HUES48 (cell line): Measurements from ENCODE around the gene HS3ST3B1.

ENCODE experiments used
- H3K27ac ChIP-seq: one replicate; pipeline ENCODE4 v1.7.0; 2013; ENCODE audit warnings: low read depth, low read length, inconsistent platforms
- H3K27me3 ChIP-seq: 2 replicates; pipeline ENCODE4 v1.6.1; 2013; ENCODE audit warnings: mild to moderate bottlenecking, low read length; ENCODE audit not compliant: control insufficient read depth, insufficient read depth
- H3K36me3 ChIP-seq: 2 replicates; pipeline ENCODE4 v1.6.1; 2013; ENCODE audit warnings: low read length; ENCODE audit not compliant: control insufficient read depth, insufficient read depth
- H3K4me1 ChIP-seq: 2 replicates; pipeline ENCODE4 v1.6.1; 2013; ENCODE audit warnings: mild to moderate bottlenecking, low read length; ENCODE audit not compliant: control insufficient read depth, insufficient read depth
- H3K4me3 ChIP-seq: 2 replicates; pipeline ENCODE4 v1.5.1; 2013; ENCODE audit warnings: mild to moderate bottlenecking, low read depth, low read length
- H3K9ac ChIP-seq: 2 replicates; pipeline ENCODE4 v1.6.1; 2013; ENCODE audit warnings: mild to moderate bottlenecking, low read depth, low read length, moderate library complexity
- H3K9me3 ChIP-seq: 2 replicates; pipeline ENCODE4 v1.6.1; 2013; ENCODE audit warnings: low read length; ENCODE audit not compliant: control insufficient read depth, insufficient read depth

HS3ST3B1 gene

DNA sequence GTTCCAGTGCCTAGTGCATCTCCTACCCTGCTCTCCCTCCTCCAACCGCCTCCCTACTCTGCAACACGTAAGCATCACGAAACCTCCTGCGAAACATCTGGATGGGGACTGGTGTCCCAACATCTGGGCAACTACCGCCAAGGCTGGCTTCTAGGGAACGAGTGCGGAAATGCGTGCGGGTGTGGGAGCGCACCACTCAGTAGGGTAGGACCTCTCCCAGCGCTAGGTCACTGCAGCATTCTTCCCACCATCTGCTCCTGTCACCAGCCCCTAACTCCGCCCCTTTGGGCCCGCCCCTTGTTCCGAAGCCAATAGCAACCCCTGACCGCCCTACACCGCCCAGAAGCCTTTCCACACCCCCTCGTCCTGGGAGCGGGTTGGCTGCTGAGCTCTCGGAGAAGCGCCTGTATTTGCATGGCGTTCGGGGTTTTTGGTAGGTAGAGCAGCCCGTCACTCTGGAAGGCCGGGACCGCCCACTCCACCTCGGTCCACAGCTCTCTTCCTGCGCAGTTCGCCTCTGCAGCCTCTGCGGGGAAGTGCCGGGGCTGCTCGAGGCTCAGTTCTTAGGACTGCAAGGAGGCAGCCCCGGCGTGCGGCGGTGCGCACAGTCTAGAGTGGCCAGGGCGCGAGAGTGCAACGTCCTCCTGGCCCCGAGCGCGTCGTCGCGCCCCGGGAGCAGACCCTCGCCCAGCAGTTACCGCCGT, at the start of gene HS3ST3B1:
Gene HS3ST3B1, plus strand, starts transcription at position 507 of the 704 bp plus-strand sequence. CDS start 438 bp downstream, outside the sequence.
- Histone ChIP-seq H3K27me3 (peaks cover 91% of the 10 kb centered on the region), H3K27ac (peak within 1 kb of the TSS; percentile 43), H3K9me3 (no peaks in the 10 kb centered on the region), H3K4me3 (peak within 1 kb of the TSS; percentile 77), H3K36me3 (no peaks in the 10 kb centered on the region), H3K9ac (peak within 1 kb of the TSS; percentile 32; the same call in 1 of the 2 replicates), H3K4me1 (peaks cover 48% of the 10 kb centered on the region)

DNA sequence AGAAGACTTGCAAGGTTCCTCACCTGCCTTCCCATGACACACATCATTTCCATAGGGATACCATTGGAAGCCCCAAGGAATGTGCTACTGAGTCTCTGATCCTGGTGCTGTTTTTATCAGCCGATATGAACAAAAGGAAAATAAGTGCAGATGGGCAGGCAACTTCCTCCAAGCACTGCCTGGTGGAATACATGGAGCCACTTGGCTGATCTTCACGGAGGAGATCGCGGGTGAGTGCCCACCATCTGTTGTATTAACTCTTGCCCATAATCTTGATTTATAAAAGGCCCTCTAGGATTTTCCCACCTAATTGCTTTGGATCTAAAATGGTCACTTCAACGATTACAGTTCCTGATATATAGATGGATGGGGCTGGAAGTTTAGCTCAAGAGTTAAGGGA, 39.5 kb upstream of the HS3ST3B1 start:
- no peaks in the 10 kb centered on the region for H3K4me1 ChIP-seq
- H3K36me3 ChIP-seq = no peaks in the 10 kb centered on the region
- H3K27ac ChIP-seq = no peak overlapping the region
- H3K9ac ChIP-seq = no peak overlapping the region
- no peaks in the 10 kb centered on the region for H3K9me3 ChIP-seq
- no peak overlapping the region for H3K4me3 ChIP-seq
- no peaks in the 10 kb centered on the region for H3K27me3 ChIP-seq

DNA sequence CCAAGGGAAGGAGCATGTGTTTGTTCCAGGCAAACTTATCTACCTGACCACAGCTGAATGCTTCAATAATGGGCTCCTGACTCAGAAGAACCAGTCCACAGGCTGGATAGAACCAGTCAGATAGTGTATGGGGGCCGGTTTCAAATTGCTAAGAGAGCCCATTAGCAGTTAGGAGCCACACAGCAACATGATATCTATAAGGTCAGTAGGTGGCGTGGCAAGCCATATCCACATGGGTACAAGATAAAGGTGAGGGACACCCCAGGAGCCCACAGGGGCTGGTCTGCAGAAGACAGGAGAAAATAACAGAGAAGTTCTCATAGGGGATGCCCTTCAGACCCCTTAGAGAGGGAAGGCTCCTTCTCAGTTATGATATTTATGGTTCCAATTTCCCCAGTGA, 32.6 kb upstream of the HS3ST3B1 start:
- Histone ChIP-seq H3K36me3 (no peaks in the 10 kb centered on the region), H3K4me1 (no peaks in the 10 kb centered on the region), H3K9me3 (no peaks in the 10 kb centered on the region), H3K9ac (no peak overlapping the region), H3K27me3 (no peaks in the 10 kb centered on the region), H3K4me3 (no peak overlapping the region), H3K27ac (no peak overlapping the region)

DNA sequence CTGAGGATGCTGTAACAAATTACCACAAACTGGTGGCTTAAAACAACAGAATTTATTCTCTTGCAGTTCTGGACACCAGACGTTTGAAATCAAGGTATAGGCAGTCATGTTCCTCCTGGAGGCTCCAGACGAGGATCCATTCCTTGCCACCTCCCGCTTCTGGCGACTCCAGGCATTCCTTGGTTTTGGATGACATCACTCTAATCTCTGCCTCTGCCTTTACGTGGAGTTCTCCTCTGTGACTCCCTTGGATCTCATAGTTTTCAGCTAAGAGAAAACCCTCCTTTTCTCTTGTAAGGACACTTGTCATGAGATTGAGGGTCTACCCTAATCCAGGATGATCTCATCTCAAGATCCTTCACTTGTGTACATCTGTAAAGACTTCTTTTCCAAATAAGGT, 31.4 kb upstream of the HS3ST3B1 start:
- Histone ChIP-seq H3K9me3 (no peaks in the 10 kb centered on the region), H3K27ac (no peak overlapping the region), H3K36me3 (no peaks in the 10 kb centered on the region), H3K4me3 (no peak overlapping the region), H3K9ac (no peak overlapping the region), H3K27me3 (no peaks in the 10 kb centered on the region), H3K4me1 (no peaks in the 10 kb centered on the region)

DNA sequence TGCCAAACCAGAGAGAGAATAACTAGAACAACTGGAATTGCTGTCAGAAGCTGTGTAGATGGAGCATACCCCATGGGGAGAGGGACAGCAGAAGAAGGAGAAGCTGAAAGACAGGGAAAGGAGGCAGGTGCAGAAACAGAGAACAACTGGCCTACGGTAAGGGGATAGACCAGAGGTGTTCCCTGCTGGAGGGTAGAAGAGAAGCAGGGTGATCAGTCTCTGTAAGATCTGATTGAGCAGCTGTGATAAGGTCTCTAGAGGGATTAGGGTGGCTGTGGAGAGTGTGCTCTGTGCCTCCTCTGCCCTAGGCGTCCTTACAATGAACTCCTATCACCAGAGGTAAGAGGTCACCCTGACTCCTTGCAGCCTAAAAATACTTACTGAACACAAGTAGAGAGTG, 30.4 kb upstream of the HS3ST3B1 start:
- Histone ChIP-seq H3K9me3 (no peaks in the 10 kb centered on the region), H3K4me3 (no peak overlapping the region), H3K9ac (no peak overlapping the region), H3K4me1 (no peaks in the 10 kb centered on the region), H3K27ac (no peak overlapping the region), H3K36me3 (no peaks in the 10 kb centered on the region), H3K27me3 (no peaks in the 10 kb centered on the region)

DNA sequence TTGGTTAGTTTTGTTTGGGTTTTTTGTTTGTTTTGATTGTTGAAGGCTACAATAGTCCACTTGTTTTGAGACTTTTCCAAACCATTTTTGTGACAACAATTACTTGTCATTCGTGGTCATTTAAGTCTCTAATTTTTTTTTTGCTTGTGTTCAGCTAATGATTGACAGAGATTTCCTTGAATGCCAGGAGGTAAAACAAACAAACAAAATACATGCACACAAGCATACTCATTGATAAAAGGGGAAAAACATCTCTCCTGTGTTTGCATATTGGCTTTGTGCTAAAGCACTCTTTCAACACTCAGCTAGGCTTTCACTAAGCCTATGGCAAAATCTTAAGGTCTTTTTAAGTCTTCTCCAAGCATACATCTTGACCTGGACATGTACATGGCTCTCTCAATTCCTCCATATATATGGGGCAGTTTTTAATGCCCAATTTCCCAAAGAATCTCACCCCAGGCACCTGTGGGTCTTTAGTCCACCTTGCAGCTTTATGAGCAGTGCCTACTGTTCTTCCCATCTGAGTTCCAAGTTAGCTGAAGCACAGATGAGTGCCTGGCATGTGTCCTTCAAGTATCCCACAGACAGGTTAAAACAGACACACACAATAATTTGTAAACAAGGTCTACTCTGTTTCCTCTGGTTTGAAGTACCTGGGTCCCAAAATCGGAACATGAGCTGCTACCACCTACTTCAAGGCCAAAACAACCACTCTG, 24.2 kb upstream of the HS3ST3B1 start:
- Histone ChIP-seq H3K4me3 (no peak overlapping the region), H3K36me3 (no peaks in the 10 kb centered on the region), H3K27me3 (no peaks in the 10 kb centered on the region), H3K4me1 (no peaks in the 10 kb centered on the region), H3K27ac (no peak overlapping the region), H3K9ac (no peak overlapping the region), H3K9me3 (no peaks in the 10 kb centered on the region)

DNA sequence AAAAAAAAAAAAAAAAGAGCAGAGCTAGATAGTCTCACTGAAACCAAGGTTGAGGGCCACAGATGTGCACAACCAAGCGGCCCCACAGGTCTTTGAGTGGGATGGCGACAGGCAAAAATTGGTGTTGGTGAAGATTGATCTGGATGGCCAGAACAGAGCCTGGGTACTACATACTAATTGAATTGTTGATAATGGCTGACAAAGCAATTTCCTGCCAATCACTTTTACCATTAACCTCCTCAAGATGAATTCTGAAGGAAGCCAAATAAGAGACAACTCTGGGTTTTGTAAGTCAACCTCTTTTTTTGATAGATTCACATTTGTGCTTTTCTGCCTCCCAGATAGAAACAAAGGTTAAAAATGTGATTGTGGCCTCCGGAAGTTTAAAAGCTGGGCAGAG, 19.4 kb upstream of the HS3ST3B1 start:
- Histone ChIP-seq H3K27me3 (no peaks in the 10 kb centered on the region), H3K27ac (no peak overlapping the region), H3K36me3 (no peaks in the 10 kb centered on the region), H3K4me1 (no peaks in the 10 kb centered on the region), H3K9me3 (no peaks in the 10 kb centered on the region), H3K4me3 (no peak overlapping the region), H3K9ac (no peak overlapping the region)

DNA sequence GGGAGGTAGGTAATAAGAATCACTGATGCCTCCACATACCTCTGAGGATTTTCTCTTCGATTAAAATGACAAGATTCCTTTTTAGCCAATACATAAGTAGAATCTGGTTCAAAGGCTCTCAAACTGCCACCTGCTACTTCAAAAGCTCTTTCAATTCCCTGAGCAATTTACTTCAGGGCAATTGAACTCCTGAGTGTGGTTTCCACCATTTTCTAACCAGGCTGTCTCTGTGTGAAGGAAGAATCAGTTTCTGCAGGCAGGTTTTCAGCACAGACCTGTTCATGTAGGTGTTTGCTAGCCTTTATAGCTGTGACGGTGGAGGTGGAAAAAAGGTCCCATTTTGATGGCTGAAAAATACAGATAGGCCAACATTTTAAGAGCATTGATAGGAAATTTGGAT, 18.2 kb upstream of the HS3ST3B1 start:
- Histone ChIP-seq H3K9ac (no peak overlapping the region), H3K4me1 (no peaks in the 10 kb centered on the region), H3K9me3 (no peaks in the 10 kb centered on the region), H3K4me3 (no peak overlapping the region), H3K27me3 (no peaks in the 10 kb centered on the region), H3K27ac (no peak overlapping the region), H3K36me3 (no peaks in the 10 kb centered on the region)

DNA sequence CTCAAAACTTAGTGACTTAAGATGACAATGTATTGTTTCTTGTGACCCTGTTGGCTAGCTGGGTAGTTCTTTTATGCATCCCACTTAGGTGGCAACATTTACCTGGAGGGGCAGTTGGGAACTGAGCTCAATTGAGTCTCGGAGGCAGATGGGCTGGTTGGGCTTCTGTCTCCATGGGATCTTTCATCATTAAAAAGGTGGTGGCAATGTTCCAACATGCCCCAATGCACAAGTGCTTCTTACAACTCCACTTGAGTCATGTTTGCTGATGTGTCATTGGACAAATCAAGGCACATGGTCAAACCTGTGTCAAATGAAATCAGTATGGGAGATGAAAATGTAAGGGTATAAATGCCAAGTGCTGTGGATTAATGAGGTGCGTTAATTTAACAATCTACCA, 11.7 kb upstream of the HS3ST3B1 start:
- Histone ChIP-seq H3K4me1 (no peaks in the 10 kb centered on the region), H3K9me3 (no peaks in the 10 kb centered on the region), H3K4me3 (no peak overlapping the region), H3K27ac (no peak overlapping the region), H3K27me3 (no peaks in the 10 kb centered on the region), H3K36me3 (no peaks in the 10 kb centered on the region), H3K9ac (no peak overlapping the region)

DNA sequence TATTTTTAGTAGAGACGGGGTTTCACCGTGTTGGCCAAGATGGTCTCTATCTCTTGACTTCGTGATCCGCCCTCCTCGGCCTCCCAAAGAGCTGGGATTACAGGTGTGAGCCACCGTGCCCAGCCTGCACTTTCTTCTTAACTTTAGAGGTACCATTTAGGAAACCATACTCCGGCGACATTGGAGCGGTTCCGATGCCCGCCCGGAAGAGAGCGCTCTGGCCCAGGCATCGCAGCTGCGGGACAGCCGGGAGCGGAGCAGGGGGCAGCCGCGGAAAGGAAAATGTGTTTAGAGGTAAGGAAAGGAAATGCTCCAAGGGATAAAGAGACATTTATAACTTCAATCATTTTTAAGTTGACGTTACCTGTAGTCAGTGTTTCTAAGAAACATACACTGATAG, 6.0 kb upstream of the HS3ST3B1 start:
- no peak overlapping the region for H3K9ac ChIP-seq
- peaks cover 56% of the 10 kb centered on the region for H3K27me3 ChIP-seq
- H3K4me1 ChIP-seq = peaks cover 21% of the 10 kb centered on the region
- no peak overlapping the region for H3K4me3 ChIP-seq
- H3K9me3 ChIP-seq = no peaks in the 10 kb centered on the region
- H3K27ac ChIP-seq = no peak overlapping the region
- no peaks in the 10 kb centered on the region for H3K36me3 ChIP-seq

DNA sequence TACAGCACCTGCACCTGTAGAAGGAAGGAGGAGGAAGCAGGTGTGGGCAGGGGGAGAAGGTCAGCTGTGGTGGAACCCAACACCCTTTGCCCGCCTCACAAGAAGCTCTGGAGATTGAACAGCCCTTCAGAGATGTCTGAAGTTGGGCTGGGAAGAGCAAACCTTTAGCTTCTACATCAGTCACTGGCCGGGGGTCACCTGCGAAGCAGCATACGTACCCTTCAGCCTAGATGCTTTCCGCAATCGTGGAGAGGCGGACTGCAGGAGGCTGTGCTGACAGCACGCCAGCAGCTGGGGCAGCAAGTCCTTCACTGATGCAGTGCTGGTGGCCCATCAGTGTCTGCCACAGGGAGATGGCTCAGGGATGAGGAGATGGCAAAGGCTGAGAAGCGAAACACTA, 5.2 kb upstream of the HS3ST3B1 start:
- Histone ChIP-seq H3K36me3 (no peaks in the 10 kb centered on the region), H3K9ac (no peak overlapping the region), H3K4me3 (no peak overlapping the region), H3K4me1 (peaks cover 25% of the 10 kb centered on the region), H3K27ac (no peak overlapping the region), H3K9me3 (no peaks in the 10 kb centered on the region), H3K27me3 (peaks cover 64% of the 10 kb centered on the region)
